C4-2B (cell line): ENCODE data around the gene ADM2.
"Not testable (repeated sequence)": the region's sequence is repeated elsewhere in the genome, so short reads cannot be mapped to it uniquely, and the experiment has no call there.

Experiments
- H3K27ac ChIP-seq: fragments of 450-650 bp; 2 replicates; pipeline ENCODE4 v1.5.1; 2017
- CTCF ChIP-seq: fragments of 450-650 bp; conservative IDR thresholded peaks from 2 replicates; pipeline ENCODE4 v1.5.1; 2017; ENCODE audit warnings: mild to moderate bottlenecking
- ZFX ChIP-seq: fragments of 450-650 bp; IDR thresholded peaks from 2 replicates; pipeline ENCODE4 v1.6.1; 2017

Gene ADM2

GRCh38 chr22:50481440-50482106 is at the start of gene ADM2:
Gene ADM2, plus strand, starts transcription at chr22:50481543. Its CDS starts 305 bp downstream, at chr22:50481848.
- TF ChIP-seq ZFX, result peak; percentile 51; the same call in 1 of the 2 replicates
- TF ChIP-seq CTCF, result no peak
- H3K27ac ChIP-seq, result peak within 1 kb of the TSS; percentile 85

- no peak overlapping the region for H3K27ac ChIP-seq
- TF ChIP-seq CTCF, result no peak
- TF ChIP-seq ZFX, result no peak
Measured at GRCh38 chr22:50432131-50432876, 49.0 kb upstream of the ADM2 start.

- H3K27ac ChIP-seq, result not testable (repeated sequence)
Measured at GRCh38 chr22:50432877-50433510, 48.3 kb upstream of the ADM2 start.

GRCh38 chr22:50434849-50435248 is 46.5 kb upstream of the ADM2 start:
- no peak for TF ChIP-seq CTCF
- TF ChIP-seq ZFX, result no peak
- no peak overlapping the region for H3K27ac ChIP-seq

- no peak for TF ChIP-seq CTCF
- no peak for TF ChIP-seq ZFX
- H3K27ac ChIP-seq, result no peak overlapping the region
Measured at GRCh38 chr22:50435291-50436014, 45.9 kb upstream of the ADM2 start.

GRCh38 chr22:50436015-50436830 is 45.1 kb upstream of the ADM2 start:
- no peak overlapping the region for H3K27ac ChIP-seq
- TF ChIP-seq ZFX, result no peak
- no peak for TF ChIP-seq CTCF

GRCh38 chr22:50436841-50437341 is 44.5 kb upstream of the ADM2 start:
- no peak overlapping the region for H3K27ac ChIP-seq
- no peak for TF ChIP-seq CTCF
- TF ChIP-seq ZFX, result no peak
